Daoy (cell line): ENCODE measurements around the gene KCNJ10. TPM values are rescaled to one million over a fixed set of nuclear protein-coding genes. Genes with fewer than 3 reads are reported as not detected.

ENCODE experiments used
- DNase-seq: peaks from one replicate; pipeline ENCODE4 v3.0.0-alpha.2; 2015; ENCODE audit warnings: low read depth
- total RNA-seq: library from RNA; depleted of rRNA; stranded (reverse); fragments of >200 nt; shearing (Covaris generic); gene quantifications from 2 replicates; pipeline ENCODE4 v1.2.3, GENCODE V29; 2014; rRNA removed

Gene KCNJ10
- total RNA-seq, 1 experiment from 2014 or later = under 0.01 TPM

DNA sequence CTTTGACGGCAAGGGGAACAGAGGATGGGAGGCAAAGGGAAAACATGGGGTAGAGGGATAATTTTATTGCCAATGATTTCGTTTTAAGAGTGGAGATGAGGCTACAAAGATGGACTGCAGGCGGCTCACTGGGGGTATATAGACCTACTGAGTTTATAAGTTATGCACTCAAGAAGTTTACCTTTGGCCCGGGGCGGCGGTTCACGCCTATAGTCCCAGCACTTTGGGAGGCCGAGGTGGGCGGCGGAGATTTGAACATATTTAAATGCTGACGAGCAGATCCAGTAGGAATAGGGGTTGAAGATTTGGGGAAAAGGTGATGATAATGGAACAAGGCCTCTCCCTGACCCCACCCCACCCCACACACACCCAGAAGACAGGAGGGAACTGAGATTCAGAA is 107.8 kb downstream of the KCNJ10 start:
- DNase-seq = no peak

DNA sequence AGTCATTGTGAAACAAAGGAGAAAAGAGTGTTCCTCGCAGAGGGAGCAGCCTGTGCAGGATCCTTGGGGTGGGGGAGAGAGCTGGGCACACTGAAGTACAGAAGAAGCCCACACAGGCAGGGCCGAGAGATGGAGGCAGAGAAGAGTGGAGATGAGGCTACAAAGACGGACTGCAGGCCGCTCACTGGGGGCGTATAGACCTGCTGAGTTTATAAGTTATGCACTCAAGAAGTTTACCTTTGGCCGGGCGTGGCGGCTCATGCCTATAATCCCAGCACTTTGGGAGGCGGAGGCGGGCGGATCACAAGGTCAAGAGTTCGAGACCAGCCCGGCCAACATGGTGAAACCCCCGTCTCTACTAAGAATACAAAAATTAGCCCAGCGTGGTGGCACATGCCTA is 108.3 kb downstream of the KCNJ10 start:
- DNase-seq = no peak

DNA sequence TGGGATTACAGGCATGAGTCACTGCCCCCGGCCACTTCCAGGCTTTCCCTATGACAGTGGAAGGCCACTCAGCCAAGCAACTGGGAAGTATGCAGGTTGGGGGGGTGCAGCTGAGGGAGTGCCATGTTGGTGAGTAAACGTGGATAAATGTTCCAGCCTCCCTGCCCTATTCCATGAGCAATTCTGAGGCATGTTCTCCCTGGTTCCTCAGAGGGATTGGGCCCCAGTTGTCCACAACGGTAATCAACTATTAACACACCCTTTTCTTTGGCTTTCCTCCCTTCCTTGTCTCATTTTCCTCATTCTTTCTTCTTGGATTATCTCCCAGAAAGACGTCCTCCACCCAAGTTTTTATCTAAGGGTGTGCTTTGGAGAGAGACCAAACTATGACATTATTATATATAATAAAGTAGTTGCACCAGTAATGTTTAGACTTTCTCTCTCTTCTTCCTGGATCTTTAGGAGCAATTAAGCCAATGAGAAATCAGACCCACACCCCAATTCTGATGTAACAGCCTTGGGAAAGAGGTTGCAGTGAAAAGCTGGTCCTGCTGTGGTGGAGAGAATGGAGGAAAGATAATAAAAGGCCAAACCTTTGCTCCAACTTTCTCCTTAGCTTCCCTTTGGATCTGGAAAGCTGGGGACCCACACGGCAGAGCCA is 109.1 kb downstream of the KCNJ10 start:
- peak; percentile 27 for DNase-seq

DNA sequence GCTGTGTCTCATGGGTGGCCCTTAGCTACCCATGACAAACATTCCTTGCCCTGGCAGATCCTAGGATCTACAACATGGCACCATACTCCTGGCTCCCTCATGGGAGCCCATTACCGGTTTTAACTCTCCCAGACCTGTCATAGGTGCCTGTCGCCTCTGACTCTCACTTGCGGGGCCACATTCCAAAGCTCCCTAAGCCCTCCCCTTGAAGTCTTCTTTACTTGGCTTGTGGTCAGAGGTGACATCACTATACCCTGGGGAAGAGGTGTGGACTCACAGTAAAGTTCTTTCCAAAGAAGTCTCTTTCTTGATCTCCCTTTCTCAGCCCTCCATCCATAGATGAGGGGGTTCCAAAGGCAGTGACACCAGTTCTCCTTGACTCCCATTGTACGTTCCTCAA is 110.5 kb downstream of the KCNJ10 start:
- no peak for DNase-seq

DNA sequence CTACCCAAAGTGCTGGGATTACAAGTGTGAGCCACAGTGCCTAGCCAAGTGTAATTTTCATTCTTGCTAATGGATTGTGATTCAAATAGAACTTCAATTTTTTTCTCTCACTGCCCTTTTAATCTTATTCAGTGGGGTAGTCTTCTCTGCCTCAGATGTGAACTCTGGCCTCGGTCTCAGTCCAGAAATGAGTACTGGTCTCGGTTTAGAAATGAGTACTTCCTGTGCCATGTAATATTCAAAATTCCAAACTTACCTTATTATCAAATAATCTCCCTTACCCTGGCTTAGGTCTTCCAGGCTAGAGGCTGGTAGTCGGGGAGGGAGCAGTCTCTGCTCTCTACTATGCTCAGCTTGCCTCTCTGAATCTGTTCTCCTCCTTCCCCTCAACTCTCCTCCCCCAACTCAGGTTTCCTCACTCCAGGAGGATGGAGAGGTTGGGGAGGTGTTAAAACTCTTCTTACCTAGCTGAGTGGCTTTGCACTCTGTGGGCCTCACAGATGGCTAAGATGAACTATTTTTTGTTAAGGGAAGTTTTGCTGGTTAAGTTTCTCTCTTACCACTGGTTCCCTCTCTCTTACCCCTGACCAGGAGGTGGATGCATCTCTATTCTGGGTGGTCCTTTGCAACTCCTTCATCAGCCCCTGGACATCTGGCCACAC is 111.1 kb downstream of the KCNJ10 start:
- DNase-seq = no peak

DNA sequence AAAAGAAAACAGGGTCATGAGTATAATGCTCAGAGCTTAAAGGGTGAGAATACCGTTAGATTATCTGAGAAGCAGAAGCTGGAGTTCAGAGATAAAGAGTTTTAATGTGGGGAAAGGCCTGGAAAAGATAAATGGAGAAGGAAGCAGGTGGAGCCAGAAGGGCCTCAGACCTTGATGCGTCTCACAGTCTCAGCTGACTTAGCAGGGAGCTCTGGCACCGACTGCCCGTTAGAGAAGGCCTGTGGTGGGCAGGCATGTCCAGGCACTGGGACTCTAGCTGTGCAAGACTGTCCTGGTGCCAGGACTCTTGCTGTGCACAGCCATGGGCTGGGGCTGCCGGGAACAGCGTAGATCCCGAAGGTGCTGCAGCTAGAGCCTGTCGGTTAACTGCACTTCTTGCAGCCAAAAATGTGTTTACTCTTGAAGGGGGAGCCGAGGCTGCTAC is 112.1 kb downstream of the KCNJ10 start:
- no peak for DNase-seq

DNA sequence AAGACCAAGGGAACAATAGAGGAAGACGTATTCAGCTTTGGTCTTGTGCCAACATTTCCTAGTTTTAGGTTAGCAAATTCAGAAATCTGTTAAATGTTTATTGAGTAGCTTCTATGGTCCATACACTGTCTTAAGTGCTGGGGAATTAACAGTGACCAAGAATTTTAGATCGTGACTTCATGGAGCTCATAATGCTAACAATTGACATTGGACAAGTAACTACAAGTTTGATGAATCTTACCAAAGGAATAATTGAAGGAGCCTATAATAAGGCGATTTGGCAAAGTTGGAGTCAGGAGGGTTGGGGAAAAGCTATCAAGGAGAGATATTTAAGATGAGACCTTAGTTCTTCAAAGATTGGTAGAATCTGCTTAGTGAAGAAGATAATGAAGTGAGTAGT is 114.5 kb downstream of the KCNJ10 start:
- no peak for DNase-seq

DNA sequence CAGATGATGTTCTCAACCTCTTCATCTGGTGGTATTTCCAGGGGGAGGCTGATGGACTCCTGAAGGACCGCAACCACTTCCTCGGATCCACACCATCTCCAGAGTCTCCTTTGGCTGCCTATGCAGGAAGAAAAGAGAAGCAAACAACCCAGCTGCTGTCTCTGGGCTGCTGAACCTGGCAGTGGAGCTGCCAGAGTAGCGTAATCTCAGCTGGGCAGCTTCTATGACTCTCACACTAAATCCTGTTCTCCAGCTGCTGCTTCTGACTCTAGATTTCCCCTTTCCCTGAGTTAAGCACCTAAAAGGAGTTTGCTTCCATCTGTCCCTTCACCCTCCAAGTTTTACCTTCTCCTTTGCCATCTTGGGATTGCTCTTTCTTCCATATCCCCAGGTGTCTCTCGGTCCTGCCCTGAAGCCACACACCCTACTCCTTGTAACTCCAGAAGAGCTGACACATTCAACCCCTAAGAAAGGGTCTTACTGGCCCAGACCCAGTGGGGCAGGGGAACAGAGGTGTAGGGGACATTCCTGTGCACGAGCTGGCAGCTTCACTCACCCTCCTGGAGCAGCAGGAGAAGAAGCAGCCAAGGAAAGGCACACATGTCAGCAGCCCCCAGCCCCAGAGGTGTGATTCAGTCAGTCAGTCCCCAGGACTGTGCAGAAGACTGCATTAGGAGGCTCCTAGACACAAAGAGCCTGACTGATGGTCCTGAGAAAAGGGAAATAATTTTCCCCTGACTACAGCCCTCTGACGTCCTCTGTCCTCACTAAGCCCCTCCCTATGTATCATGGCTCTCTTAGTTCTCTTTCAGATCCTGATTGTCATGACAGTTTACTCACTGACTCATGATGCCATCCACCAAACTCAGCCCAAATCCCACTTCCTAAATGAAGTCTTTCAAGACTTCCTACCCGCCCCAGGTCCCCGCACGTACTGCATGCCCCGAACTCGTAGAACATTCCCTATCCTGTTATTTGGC is 116.1 kb downstream of the KCNJ10 start, which contains the start of gene SLAMF9:
SLAMF9 (minus strand) TSS at position 702 of the 980 bp plus-strand sequence; CDS start at position 602, 100 bp downstream.
- peak; percentile 29 for DNase-seq

DNA sequence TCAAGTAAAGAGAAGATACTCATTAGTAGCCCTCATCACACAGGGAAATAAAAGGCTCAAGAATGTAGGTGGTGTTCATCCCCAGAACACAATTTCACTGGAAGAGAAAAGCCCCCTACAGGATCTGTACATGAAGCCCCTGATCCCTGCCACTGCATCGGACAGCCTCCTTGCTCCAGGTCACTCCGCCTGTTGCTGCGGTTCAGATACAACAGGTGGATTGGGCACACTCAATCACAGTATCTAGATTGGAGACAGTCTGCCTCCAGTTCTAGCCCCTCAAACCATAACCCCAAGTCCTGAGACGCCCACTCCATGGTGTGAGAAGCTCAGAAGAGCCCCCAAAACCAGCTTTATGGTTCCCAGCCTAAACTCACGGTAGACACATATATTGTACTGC is 117.0 kb downstream of the KCNJ10 start:
- no peak for DNase-seq

DNA sequence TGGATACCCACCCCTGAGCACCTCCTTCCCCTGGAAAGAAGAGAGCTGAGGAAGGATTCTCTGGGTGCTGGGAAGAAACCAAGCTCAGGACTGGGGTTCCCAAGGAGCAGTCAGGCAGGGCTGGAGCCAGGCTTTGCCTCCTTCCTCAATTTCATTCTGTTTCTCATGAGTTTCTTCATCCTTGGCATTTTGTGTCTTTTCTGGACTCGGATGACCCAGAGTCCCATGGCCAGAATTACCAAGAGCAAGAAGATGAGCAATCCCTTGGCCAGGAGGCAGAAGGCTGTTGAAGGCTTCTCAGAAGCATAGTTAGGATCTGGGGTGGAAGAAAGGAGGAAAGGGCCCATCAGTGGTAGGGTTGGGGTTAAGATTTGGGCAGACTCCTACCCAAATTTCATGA is 118.4 kb downstream of the KCNJ10 start:
- no peak for DNase-seq

DNA sequence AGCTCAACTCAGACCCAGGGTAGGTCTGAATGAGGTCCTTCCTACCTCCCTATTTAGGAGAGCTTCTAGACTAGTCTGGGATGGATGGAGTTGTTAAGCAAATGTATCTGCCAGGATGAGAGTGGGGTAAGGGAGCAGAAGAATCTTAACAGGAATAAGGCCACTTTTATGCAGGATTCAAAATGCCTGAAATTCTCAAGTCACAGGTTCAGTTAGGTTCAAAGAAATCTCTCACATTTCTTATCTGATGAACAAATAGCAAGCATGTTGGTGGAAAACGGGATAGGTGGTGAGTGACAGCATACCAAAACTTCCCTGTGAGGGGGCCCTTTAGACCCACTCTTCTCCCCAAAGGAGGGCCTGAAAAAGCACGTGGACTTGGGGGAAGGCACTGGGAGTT is 118.9 kb downstream of the KCNJ10 start:
- DNase-seq = no peak

DNA sequence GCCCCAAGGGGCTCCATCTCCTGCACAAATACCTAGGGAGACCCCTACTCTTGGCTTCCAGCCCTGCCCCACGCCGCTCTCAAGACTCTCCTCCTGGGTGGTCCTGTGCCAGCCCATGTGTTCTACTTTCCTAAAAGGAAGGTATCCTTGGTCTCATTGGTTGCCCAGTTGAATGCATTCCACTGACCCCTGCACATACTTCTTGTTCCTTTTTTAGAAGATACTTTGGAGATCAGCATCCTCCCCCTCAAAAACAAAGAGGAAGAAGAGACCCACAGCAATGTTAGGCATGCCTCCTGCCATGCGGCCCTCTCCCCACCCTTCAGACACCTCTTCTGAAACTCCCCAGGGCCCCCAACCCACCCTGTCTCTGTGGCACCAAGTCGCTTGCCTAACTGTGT is 120.0 kb downstream of the KCNJ10 start:
- DNase-seq = no peak

DNA sequence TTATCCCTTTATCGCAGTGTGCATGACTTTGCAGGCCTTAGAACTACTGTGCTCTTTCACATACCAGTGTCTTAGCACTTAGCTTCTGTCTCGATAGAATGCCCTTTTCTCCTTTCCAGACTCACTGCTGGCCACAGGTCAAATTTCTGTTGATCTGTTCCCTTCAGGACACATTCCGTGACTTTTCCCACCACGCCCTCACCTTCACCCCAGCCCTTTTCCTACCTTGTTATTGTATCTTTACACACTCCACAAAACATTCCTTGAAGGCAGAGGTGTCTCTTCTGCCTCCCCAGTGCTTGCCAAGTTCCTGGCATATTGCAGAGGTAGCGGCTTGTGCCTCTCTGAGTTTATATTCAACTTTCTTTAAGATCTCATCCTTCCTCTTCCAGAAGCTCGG is 120.8 kb downstream of the KCNJ10 start:
- no peak for DNase-seq

Other genes with a start within 250 kb of the KCNJ10 start
- 0.18 and 0.63 TPM in 2 replicates for gene SLAMF8, start 243.3 kb downstream of the KCNJ10 start, total RNA-seq
- gene VSIG8, start 207.5 kb downstream of the KCNJ10 start, total RNA-seq = not detected in 2 replicates
- gene CFAP45, start 170.0 kb downstream of the KCNJ10 start, total RNA-seq = 0.46 and 1.7 TPM in 2 replicates
- 570 and 651 TPM in 2 replicates for gene TAGLN2, start 144.7 kb downstream of the KCNJ10 start, total RNA-seq
- gene IGSF9, start 124.5 kb downstream of the KCNJ10 start, total RNA-seq = 1.7 and 2.7 TPM in 2 replicates
- 0.77 TPM in 1 of 2 replicates, not detected in the other for gene SLAMF9, start 115.9 kb downstream of the KCNJ10 start, total RNA-seq
- gene PIGM, start 38.2 kb downstream of the KCNJ10 start, total RNA-seq = 5.2 and 5.3 TPM in 2 replicates
- not detected in 2 replicates for gene KCNJ9, start 11.4 kb upstream of the KCNJ10 start, total RNA-seq
- 26.0 and 27.6 TPM in 2 replicates for gene IGSF8, start 28.5 kb upstream of the KCNJ10 start, total RNA-seq
- gene ATP1A2, start 45.6 kb upstream of the KCNJ10 start, total RNA-seq = not detected in 2 replicates
- not detected in 2 replicates for gene ATP1A4, start 81.4 kb upstream of the KCNJ10 start, total RNA-seq
- not detected in 2 replicates for gene CASQ1, start 120.4 kb upstream of the KCNJ10 start, total RNA-seq
- gene PEA15, start 135.2 kb upstream of the KCNJ10 start, total RNA-seq = 51.9 and 57.7 TPM in 2 replicates
- gene DCAF8, start 192.4 kb upstream of the KCNJ10 start, total RNA-seq = 32.1 and 58.1 TPM in 2 replicates
- 70.1 and 90.3 TPM in 2 replicates for gene PEX19, start 215.0 kb upstream of the KCNJ10 start, total RNA-seq